GM12875 (cell line): Measurements from ENCODE around the gene FAM149A.

Experiments used
- H3K4me3 ChIP-seq: one replicate; pipeline ENCODE4 v1.5.1; 2011; ENCODE audit warnings: low read depth, low read length, control low read depth
- TF ChIP-seq, protein P1 (sequence below): IDR thresholded peaks from 2 replicates; pipeline ENCODE4 v1.5.1; 2011; ENCODE audit warnings: low read depth, mild to moderate bottlenecking, control low read depth, inconsistent platforms, low read length, moderate library complexity, borderline replicate concordance; ENCODE audit not compliant: insufficient read depth

The FAM149A gene

DNA sequence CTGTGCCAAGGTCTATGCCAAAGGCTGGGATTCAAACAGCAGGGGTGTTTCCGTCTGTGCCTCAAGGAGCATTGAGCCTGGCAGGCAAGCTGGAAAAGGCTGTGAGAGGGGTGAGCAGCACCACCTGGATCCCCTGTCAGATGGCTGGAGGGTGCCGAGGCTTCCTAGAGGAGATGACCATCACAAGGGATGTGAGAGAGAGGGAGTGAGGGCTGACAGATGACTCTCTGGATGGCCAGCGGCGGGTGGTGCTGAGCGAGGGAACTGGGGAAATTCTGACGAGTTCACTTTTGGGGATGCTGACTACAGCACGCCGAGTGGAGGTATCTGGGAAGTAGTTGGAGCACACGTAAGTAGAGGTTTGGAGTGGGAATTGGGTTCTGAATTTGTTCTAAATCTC, 64.2 kb downstream of the FAM149A start:
- TF ChIP-seq, protein P1, sequence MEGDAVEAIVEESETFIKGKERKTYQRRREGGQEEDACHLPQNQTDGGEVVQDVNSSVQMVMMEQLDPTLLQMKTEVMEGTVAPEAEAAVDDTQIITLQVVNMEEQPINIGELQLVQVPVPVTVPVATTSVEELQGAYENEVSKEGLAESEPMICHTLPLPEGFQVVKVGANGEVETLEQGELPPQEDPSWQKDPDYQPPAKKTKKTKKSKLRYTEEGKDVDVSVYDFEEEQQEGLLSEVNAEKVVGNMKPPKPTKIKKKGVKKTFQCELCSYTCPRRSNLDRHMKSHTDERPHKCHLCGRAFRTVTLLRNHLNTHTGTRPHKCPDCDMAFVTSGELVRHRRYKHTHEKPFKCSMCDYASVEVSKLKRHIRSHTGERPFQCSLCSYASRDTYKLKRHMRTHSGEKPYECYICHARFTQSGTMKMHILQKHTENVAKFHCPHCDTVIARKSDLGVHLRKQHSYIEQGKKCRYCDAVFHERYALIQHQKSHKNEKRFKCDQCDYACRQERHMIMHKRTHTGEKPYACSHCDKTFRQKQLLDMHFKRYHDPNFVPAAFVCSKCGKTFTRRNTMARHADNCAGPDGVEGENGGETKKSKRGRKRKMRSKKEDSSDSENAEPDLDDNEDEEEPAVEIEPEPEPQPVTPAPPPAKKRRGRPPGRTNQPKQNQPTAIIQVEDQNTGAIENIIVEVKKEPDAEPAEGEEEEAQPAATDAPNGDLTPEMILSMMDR: no peak
- H3K4me3 ChIP-seq: no peak overlapping the region

GRCh38 chr4:186169333-186169944, 64.9 kb downstream of the FAM149A start:
- TF ChIP-seq, protein P1: no peak
- H3K4me3 ChIP-seq: no peak overlapping the region

DNA sequence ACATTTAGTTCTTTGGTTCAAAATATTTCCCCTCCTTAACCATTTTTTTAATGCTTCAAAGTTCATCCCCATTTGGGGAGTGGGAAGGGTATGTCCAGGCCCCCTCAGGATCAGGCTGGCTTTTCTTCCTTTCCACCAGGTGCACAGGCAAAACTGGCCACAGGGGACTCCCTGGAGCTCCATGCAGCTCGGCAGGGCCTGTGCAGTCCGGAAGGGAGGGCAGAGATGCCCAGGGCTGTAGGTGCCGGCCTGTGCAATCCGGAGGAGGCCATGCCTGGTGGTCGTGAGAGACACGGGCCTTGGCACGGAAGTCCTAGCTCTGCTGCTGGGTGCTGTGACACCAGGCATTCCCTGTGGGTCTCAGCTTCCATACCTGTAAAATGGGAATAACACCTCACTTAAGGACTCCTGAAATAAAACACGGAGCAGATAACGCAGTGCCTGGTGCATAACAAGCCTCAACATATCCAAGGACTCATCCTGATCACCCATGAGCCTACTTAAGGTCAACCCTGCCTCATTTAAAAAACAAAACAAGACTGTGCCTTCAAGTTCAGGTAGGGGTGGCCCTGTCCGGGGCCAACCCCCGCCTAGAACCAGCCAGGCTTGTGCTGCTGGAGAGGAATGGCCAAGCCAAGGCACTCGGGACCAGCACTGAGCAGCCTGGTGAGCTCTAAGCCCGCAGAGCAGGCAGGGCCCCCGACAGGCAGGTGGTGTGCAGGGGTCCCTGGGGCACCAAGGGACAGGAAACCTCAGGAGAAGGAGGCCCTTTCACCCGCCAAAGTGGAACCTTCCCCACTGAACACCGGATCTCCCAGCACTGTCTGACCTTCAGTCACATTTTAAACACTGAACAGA, 65.7 kb downstream of the FAM149A start:
- TF ChIP-seq, protein P1: 0 out of 2 replicates have a peak, but pooled peaks have one; percentile 9
- no peak overlapping the region for H3K4me3 ChIP-seq

- no peak overlapping the region for H3K4me3 ChIP-seq
- TF ChIP-seq, protein P1: no peak
Observed at GRCh38 chr4:186170966-186171365, 66.5 kb downstream of the FAM149A start.

- TF ChIP-seq, protein P1: no peak
- H3K4me3 ChIP-seq: no peak overlapping the region
Observed at GRCh38 chr4:186172546-186172945, 68.0 kb downstream of the FAM149A start.

DNA sequence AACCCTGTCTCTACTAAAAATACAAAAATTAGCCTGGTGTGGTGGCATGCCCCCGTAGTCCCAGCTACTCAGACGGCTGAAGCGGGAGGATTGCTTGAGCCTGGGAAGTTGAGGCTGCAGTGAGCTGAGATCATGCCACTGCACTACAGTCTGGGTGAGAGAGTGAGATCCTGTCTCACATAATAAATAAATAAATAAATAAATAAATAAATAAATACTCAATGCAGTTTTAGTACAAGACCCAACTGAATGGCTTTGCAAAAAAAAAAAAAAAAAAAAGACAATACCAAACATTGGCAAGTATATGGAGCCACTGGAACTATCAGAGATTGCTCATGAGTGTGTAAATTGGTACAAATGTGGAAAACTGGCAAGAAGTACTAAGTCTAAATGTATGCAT, 83.6 kb downstream of the FAM149A start:
- TF ChIP-seq, protein P1: no peak
- no peak overlapping the region for H3K4me3 ChIP-seq

GRCh38 chr4:186189656-186190055, 85.2 kb downstream of the FAM149A start:
- TF ChIP-seq, protein P1: no peak
- no peak overlapping the region for H3K4me3 ChIP-seq
